Measurements from ENCODE around the gene EXOC6B.

The EXOC6B gene

DNA sequence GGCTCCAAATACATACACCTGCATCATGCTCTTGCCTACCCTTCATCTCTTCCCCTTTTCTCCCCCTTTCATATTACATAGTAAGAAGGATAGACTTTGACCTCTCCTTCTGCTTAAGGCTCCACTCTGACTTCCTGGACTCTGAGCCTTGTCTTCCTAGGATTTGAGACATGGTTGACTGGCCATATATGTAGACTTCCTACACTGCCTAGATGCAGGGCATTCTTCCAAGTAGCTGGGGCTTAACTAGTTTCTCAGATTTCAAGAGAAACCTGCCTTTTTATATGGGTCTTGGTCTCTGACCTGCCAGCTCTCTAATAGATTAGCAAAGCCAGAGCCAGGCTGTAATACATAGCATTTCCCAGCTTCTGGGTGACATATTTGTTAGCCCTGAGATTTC is 642.8 kb downstream of the EXOC6B start:
- no peak for DNase-seq (ENCODE audit: extremely low read depth in 1 of 2, low read depth in 1 of 2)

DNA sequence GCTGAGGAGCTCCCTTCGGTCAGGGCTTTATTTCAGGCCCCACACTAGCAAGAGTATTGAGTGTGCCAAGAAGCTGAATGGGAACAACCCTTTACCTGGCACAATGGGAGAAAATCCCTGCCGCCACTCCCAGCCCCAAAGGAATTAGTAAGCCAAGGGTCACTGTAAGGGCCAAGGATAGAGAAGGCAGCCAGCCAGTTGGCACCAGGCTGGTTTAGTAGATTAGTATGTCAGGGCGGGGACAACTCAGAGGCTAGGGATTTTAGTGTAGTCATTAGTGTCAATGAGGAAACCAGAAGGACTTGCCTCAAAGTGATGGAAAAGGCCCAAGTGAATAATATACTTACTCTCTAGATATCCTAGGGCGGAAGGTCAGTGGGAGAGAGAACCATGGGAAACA is 643.3 kb downstream of the EXOC6B start:
- DNase-seq (ENCODE audit: extremely low read depth in 1 of 2, low read depth in 1 of 2) = no peak

DNA sequence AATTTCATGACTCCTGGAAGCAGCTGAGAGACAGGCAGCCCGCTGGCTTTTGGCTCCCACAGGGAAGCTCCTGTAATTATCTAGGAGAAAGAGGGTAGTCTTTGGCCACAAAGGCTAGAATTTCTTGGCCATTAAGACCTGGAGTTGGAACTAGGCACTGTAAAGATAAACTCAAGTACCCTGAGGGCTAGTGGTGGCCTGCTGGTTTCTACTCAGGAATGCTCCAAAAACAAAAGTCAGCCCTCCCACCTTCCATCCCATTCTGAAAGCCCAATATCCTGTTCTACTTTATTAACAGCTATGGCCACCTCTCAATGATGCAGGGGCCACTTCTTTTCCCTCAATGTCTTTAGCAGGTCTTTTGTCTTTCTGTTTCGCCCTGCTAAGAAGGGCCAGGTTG is 644.2 kb downstream of the EXOC6B start:
- no peak for DNase-seq (ENCODE audit: extremely low read depth in 1 of 2, low read depth in 1 of 2)

DNA sequence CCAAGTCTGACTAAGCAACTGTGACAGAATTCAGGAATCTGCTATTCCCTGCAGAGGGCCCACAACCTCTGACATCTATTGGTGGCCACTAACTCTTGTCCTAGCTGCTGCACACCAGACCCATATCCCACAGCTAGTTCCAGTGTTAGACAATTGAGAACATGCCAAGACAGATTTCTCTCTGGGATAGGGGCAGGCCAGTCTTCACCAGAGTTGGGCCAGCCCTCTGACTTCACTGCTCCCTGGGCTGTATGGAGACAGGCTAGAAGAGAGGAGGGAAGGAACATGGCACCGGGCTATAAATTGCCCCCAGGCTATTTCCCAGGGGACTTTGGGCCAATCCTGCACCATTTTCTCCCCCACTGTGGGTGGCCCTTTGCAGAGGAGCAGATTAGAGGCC is 645.5 kb downstream of the EXOC6B start:
- no peak for DNase-seq (ENCODE audit: extremely low read depth in 1 of 2, low read depth in 1 of 2)

DNA sequence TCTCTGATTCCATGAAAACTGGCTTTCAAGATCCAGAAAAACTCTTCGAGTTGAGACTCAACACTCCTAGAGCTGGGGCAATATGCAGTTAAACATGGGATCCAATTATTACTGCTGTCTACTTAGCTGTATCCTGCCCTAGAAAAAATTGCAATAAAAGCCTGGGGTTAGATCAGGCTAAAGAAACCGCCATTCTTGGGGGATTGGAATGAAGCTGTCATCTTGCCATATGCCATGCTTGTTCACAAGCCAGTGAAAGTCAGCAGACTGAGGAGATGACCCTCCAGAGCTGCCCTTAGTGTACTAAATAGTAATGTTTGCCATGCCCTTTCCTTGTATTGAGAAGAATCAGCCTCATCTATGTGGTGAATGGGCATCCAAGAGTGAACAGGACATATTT is 647.3 kb downstream of the EXOC6B start:
- DNase-seq (ENCODE audit: extremely low read depth in 1 of 2, low read depth in 1 of 2) = no peak

DNA sequence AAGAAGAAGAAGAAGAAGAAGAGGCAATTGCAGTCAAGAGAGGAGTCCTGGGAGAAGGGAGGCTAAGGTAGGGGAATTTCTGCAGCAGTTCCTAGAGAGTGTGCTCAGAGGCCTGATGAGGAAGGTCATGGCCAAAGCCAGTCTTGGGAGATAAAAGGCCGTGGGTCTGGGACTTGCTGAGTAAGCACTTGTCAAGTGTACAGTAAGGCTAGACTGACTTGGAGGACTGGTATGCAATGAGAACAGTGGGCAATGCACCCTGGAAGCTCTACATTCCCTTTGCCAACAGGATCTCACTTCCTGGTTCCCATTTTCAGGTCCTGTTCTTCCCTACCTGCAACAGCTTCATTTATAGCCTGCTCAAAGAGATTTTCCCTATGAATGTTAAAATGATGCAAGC is 649.6 kb downstream of the EXOC6B start:
- no peak for DNase-seq (ENCODE audit: extremely low read depth in 1 of 2, low read depth in 1 of 2)

DNA sequence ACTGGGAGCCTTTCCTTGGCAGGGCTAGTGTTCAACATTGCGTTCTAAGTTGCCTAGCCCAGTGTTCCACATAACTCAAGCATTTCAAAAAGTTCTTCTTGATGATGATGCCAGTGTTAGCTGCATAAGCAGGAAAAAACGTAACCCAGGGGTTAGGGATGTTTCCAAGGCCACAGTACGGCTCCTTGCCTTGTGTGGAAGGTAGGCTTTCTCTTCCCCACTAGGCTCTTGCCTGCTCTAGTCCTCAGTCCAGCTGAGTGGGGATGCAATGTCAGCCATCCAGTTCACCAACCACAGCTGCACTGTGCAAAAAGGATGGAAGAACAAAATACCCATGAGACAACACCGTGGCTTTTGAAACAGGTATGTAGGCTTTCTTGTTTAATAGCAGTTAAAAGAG is 650.2 kb downstream of the EXOC6B start:
- DNase-seq (ENCODE audit: extremely low read depth in 1 of 2, low read depth in 1 of 2) = no peak

DNA sequence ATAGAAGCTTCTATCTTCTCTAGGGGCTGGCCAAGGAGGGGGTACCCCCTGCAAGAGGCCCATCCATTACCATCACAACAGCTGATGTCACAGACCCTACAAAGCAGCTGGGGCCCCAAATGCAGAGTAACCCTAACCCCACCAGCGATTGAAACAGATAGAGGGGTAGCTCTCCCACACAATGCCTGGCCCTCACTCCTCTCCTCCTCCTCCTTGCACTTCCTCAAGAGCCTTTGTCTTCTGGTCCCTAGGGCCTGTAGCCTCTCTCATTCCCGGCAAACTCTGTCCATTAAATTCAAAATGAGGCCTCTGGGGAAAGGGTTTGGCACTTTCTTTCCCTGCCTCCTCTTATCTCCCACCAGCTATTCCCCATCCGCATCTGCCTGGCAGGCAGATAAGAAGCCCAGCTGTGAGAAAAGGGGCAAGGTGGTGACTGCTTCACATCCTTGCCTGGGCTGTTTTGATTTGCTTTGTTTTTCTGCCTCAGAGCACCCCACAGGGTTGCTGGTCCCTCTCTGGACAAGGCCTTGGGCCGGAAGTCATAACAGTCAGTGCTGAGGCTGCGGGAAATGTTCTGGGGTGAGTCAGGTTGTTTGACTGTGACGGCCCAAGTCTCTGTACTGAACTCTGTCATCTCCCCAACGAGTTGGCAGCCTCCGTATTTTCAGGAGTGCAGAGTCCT is 652.1 kb downstream of the EXOC6B start:
- DNase-seq (ENCODE audit: extremely low read depth in 1 of 2, low read depth in 1 of 2) = no peak

DNA sequence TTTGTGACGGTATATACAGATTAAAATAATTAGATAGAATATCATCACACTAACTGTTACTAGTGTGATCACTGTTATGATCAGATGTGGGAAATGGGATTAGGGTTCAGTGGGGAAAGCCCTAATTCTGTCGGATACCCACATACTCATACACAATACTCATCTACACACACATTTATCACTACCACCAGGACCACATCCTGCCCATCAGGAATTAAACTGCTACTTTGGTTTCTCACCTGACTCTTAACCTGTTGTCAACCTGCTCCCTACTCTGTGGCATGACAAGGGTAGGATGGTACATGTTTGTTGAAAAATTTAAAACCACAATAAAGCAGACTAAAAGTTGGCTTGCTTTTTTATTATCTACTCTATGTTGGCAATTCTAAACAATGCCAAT is 653.4 kb downstream of the EXOC6B start:
- no peak for DNase-seq (ENCODE audit: extremely low read depth in 1 of 2, low read depth in 1 of 2)

DNA sequence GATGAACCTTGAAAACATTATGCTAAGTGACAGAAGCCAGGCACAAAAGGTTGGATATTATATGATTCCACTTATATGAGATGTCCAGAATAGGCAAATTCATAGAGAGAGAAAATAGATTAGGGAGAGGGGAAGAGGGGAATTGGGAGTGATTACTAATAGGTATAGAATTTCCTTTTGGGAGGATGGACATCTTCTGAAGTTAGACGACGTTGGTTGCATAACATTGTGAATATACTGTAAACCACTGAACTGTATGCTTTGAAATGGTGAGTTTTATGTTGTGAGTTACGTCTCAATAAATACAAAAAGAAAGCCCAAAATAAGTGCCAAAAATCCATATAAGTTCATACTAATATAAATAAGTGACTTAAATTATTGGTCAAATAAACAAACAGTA is 659.6 kb downstream of the EXOC6B start:
- DNase-seq (ENCODE audit: extremely low read depth in 1 of 2, low read depth in 1 of 2) = no peak

DNA sequence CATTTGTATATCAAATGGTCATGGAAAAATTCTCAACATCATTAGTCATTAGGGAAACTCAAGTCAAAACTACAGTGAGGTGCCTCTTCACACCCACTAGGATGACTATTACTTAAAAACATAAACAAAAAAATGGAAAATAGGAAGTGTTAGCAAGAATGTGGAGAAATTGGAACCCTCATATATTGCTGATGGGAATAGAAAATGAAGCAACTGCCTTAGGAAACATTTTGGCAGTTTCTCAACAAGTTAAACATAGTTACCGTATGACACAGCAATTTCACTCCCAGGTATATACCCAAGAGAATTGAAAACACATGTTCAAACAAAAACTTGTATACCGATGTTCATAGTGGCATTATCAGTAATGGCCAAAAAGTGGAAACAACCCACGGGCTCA is 660.0 kb downstream of the EXOC6B start:
- no peak for DNase-seq (ENCODE audit: extremely low read depth in 1 of 2, low read depth in 1 of 2)

DNA sequence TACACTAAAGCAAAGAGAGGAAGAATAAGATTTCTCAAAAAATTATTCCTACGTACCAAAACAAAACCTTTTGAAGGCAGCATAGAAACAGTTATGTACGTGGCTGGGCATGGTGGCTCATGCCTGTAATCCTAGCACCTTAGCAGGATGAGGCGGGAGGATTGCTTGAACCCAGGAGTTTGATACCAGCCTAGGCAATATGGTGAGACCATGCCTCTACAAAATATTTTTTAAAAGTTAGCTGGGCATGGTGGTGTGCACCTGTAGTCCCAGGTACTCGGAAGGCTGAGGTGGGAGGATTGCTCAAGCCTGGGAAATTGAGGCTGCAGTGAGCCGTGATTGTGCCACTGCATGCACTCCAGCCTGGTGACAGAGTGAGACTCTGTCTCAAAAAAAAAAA is 663.3 kb downstream of the EXOC6B start:
- DNase-seq (ENCODE audit: extremely low read depth in 1 of 2, low read depth in 1 of 2) = no peak

DNA sequence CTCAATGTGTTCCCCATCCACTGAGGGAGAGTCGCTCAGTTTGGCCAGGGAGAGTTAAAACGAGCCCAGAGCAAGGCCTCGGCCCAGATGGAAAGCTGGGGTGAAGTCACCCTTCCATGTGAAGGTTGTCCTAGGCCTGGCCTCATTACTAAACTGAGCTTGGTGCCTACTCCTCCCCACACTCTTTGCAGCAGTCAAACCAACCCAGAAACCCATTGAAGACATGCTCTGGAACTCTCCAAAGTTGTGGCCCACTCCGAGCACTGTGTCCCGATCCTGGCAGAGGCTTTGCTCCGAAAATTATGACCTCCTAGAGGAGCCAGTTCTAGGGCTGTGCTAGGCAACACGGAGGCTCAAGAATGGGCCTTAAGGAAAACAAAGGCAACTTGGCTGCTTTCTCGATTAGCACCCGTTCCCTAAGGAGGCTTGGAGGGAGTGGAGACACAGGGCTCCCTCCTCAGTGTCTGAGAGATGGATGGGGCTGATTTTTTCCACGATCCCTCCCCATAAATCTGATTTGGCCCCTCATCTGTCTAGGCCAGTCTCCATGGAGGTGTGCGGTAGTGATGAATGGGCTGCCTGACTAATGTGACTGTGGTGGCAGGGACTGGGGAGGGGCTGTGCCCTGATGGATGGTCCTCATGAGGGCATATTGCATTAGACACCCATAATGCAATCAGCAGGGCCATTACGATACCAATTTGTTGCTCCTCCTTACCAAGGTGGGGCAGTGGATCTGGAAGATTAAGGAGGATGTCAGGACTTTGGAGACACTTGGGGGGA is 666.4 kb downstream of the EXOC6B start:
- no peak for DNase-seq (ENCODE audit: extremely low read depth in 1 of 2, low read depth in 1 of 2)

DNA sequence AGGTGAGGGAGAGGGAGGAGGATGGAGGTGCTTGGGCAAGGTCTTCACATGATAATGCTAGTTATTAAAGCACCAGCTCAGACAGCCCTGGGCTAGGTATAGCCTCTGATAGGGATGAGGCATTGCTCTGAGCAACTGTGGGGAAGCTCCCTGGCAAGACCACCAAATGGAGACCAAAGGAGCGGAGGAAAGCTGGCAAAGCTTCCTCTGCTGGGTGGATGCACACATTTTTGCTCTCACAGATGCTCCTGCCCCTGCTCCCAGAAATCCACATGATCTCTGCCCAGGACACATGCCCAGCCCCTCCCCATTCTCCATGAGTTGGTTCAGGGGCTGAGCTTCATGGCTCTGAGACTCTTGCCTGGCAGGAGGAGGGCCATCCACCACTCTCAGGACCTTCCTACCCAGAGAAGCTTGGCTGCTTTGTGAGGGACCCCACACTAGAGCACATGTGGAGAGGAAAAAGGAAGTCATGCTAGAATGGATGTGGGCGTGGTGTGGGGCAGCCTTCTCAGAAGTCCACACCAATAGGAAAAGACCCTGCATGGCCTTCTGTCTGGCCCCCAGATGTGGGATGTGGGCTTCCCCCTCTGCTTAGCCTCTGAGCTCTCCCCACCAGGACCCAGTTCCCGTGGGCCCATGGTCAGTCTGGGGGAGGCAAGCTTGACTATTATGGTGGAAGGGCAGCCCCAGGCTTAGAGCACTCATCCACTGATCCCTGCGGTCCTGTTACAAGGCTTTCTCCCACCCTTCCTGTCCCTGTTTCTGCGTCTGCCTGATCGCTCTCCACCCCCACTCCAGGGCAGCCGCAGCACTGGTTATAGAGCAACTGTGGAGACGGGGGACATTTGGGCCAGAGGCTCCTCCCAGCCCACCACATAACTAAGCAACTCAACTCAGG is 667.7 kb downstream of the EXOC6B start:
- DNase-seq (ENCODE audit: extremely low read depth in 1 of 2, low read depth in 1 of 2) = no peak

DNA sequence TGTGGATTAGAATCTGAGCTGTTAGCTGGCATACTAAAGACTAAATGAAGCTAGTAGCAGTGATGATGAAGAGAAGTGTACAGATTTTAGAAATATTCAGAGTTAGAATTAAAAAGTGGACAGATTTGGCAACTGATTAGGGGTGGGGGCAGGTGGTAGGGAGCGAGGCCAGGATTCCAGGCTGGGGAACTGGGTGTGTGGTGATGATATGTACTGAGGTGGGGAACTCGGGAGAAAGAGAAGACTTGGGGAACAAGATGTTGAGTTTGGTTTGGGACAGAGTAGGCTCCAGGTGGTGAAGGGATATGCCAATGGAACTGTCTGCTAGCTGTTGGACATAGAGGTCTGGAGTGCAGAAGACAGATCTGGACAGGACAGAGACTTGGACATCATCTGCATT is 669.0 kb downstream of the EXOC6B start:
- no peak for DNase-seq (ENCODE audit: extremely low read depth in 1 of 2, low read depth in 1 of 2)

DNA sequence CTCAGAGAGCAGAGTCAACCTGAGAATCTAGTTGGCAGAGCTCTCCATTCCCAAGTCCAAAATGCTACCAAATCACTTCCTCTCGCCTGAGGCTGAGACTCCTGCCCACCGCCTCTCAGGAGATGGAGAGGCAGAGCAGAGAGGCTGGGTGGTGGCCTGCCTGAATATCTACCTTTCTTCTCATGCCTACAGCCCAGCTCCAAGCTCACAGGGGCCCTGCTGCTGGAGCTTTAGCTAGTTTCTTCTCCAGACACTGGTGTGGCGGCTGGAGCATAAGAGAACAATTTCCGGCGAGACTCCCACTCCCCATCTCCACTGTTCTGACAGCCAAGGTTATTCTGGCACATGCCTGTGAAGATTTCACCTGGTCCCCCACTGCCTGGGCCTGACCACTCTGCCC is 670.1 kb downstream of the EXOC6B start:
- no peak for DNase-seq (ENCODE audit: extremely low read depth in 1 of 2, low read depth in 1 of 2)

DNA sequence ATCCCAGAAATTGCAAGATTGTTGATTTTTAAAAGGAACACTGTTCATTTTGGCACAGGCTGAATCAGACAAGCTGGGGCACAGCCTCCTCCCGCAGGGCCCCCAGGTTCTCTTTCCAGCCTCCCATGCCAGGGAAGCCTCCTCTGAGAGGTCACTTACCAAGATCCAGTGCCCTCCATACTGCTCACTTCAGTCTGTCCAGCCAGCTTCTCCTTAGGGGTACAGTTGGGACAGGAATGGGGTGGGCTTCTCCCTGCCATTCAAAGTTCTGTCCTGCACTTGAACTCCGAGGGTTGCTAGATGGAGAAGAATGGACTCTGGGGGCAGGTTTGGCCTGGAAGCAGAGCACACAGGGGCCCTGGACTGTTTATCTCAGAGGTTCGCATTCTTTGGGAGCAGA is 670.7 kb downstream of the EXOC6B start:
- DNase-seq (ENCODE audit: extremely low read depth in 1 of 2, low read depth in 1 of 2) = no peak

DNA sequence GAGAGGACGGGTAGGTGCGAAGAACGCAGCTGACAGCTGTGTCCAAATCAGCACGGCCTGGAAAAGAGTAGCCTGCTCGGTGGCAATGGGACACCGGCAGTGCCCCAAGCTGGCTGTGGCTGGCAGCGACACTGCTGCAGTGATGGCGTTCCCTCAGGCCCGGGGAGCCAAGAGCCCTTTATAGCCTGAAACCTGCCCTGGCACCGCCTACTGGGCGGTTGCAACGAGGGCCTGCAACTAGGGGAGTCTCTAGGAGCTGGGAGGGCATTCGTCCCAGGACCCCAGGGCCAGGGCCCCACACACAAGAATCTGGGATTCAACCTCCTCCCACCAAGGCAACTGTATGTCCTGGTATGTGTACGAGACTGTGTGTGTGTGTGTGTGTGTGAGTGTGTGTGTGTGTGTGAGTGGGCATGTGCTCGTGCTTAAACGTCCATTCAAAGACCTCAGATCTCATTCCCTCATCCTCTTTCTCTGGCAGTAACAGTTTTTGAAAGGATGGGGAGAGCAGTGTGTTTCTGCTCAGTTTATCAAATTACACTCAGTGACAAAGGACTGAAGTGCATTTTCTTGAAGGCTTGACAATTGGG is 671.4 kb downstream of the EXOC6B start:
- no peak for DNase-seq (ENCODE audit: extremely low read depth in 1 of 2, low read depth in 1 of 2)

DNA sequence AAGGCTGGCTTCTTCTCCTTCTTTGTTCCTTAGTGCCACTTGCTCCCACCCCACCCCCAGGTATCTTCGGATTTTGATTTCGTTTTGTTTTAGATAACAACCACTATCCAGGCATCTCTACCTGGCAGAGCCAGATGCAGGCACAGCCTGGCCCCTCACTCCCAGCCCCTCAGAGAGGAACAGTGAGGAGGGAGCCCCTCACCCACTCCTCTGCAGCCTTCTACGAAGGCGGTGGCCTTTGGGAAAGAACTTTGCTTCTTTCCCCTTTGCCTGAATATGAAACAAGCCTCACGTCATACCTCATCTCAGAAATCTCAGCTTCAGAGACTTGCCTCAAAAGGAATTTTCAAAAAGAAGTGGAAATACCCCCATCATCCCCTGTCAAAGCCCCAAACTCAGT is 671.9 kb downstream of the EXOC6B start:
- no peak for DNase-seq (ENCODE audit: extremely low read depth in 1 of 2, low read depth in 1 of 2)

DNA sequence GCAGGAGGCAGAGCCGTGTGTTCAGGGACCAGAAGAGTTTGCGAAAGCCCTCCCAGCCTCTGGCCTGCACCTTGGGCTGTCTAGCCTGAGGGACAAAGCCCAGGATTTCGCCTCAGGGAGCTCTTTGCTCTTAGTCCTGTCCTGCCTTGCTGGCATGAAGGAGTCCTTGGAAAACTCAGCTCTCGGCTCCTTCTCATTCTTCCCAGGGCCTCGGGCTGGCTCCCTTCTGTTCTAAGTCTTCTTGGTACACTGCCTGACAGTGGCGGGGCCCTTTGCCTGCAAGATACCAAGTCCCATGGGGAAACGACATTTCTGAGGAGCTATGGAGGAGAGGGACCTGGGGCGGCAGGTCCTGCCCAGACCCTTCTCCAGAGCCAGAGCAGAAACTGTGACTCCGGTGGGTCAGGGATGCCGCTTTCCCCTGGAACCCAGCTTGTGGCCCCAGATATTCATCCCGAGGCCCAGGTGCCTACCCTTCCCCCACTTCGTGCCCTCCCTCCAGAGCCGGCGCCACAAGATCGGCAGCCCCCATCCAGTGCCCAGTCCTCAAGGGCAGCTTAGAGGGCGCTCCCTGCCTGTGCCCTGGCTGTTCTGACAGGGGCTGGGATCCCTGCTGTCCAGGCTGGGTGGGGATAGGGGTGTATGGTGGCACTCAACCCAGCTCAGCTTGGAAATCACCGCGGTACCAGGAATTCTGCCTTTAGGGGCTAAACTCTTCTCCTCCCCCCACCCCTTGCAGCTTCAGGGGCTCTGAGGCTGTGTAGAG is 672.6 kb downstream of the EXOC6B start:
- DNase-seq (ENCODE audit: extremely low read depth in 1 of 2, low read depth in 1 of 2) = no peak
